UCSD-AML1 (cell line): Measurements from ENCODE around the gene GKN1.

Experiments
- DNase-seq: peaks from one replicate; lab custom pipeline; 2025; ENCODE audit not compliant: unreplicated experiment; lab: John Stamatoyannopoulos, UW

GKN1 gene

GRCh38 chr2:69007169-69007568 lies 32.7 kb downstream of the GKN1 start:
- no peak for DNase-seq

GRCh38 chr2:69007603-69008002 lies 33.2 kb downstream of the GKN1 start:
- DNase-seq: no peak

- no peak for DNase-seq
These were observed 36.2 kb downstream of the GKN1 start for GRCh38 chr2:69010437-69011194.

GRCh38 chr2:69011611-69012157 lies 37.2 kb downstream of the GKN1 start:
- no peak for DNase-seq

GRCh38 chr2:69012310-69013141 lies 38.1 kb downstream of the GKN1 start:
- DNase-seq: peak; percentile 41

GRCh38 chr2:69013142-69013839 lies 38.9 kb downstream of the GKN1 start, which contains the start of gene ANTXR1:
Gene ANTXR1, plus strand, starts transcription at chr2:69013179. Its CDS starts 321 bp downstream, at chr2:69013500.
- no peak for DNase-seq

- DNase-seq: no peak
These were observed 39.7 kb downstream of the GKN1 start for GRCh38 chr2:69013840-69014821.

GRCh38 chr2:69017080-69017479 lies 42.6 kb downstream of the GKN1 start:
- no peak for DNase-seq

GRCh38 chr2:69017835-69018234 lies 43.4 kb downstream of the GKN1 start:
- no peak for DNase-seq

GRCh38 chr2:69018678-69019095 lies 44.3 kb downstream of the GKN1 start:
- DNase-seq: no peak

GRCh38 chr2:69020496-69021426 lies 46.3 kb downstream of the GKN1 start:
- no peak for DNase-seq

GRCh38 chr2:69021727-69022126 lies 47.3 kb downstream of the GKN1 start:
- no peak for DNase-seq

- no peak for DNase-seq
These were observed 48.1 kb downstream of the GKN1 start for GRCh38 chr2:69022548-69022947.

- DNase-seq: no peak
These were observed 48.8 kb downstream of the GKN1 start for GRCh38 chr2:69023236-69023635.

GRCh38 chr2:69026026-69026425 lies 51.6 kb downstream of the GKN1 start:
- no peak for DNase-seq

- DNase-seq: no peak
These were observed 52.4 kb downstream of the GKN1 start for GRCh38 chr2:69026691-69027459.
